ENCODE results near the gene BRSK2. TPM values are rescaled to one million over a fixed set of nuclear protein-coding genes. Genes with fewer than 3 reads are reported as not detected.

BRSK2 gene
- total and polyA plus RNA-seq, 4 donors: 14.1 to 106 (median 56.8) TPM

GRCh38 chr11:1511937-1512496 is 122.3 kb downstream of the BRSK2 start:
- Histone ChIP-seq H3K4me1 (ENCODE audit: control insufficient read depth, insufficient read depth, low read length) (peaks cover 56% of the 10 kb centered on the region), H3K27ac (ENCODE audit: low read depth, low read length) (no peak overlapping the region), H3K36me3 (ENCODE audit: control insufficient read depth, insufficient read depth, low read length) (peaks cover 14% of the 10 kb centered on the region), H3K27me3 (ENCODE audit: control insufficient read depth, insufficient read depth, low read length) (no peaks in the 10 kb centered on the region), H3K9me3 (ENCODE audit: control insufficient read depth, insufficient read depth, low read length) (no peaks in the 10 kb centered on the region), H3K4me3 (ENCODE audit: low read depth, low read length) (no peak overlapping the region)
- DNase-seq (ENCODE audit: low read depth in 4 of 6, low spot score in 6 of 6): no peak
- 88% methylated on average over 9 of the region's 12 CpGs for WGBS (ENCODE audit: insufficient coverage)

Other genes starting within 250 kb of the BRSK2 start
- not detected for gene MUC5AC, start 232.0 kb upstream of the BRSK2 start, total RNA-seq
- gene MUC5AC, start 232.0 kb upstream of the BRSK2 start, polyA plus RNA-seq (ENCODE audit: insufficient read length in 2 of 2): under 1 TPM in 1 of 2 donors, not detected in 1; 0.02 TPM
- under 1 TPM in 1 of 2 donors, not detected in 1; 0.17 TPM for gene MUC5B, start 166.9 kb upstream of the BRSK2 start, total RNA-seq
- under 1 TPM; 0.21 to 0.44 TPM for gene MUC5B, start 166.9 kb upstream of the BRSK2 start, polyA plus RNA-seq (ENCODE audit: insufficient read length in 2 of 2)
- 10 to 100 TPM; 29.0 to 31.6 TPM for gene TOLLIP, start 80.3 kb upstream of the BRSK2 start, total RNA-seq
- gene TOLLIP, start 80.3 kb upstream of the BRSK2 start, polyA plus RNA-seq (ENCODE audit: insufficient read length in 2 of 2): 10 to 100 TPM; 69.9 to 83.4 TPM
- 10 to 100 TPM; 16.0 to 36.3 TPM for gene MOB2, start 96.8 kb downstream of the BRSK2 start, total RNA-seq
- 10 to 100 TPM; 31.1 to 36.4 TPM for gene MOB2, start 96.8 kb downstream of the BRSK2 start, polyA plus RNA-seq (ENCODE audit: insufficient read length in 2 of 2)
- 1 to 10 TPM; 2.9 to 5.6 TPM for gene DUSP8, start 182.3 kb downstream of the BRSK2 start, total RNA-seq
- 10 to 100 TPM; 70.7 to 86.2 TPM for gene DUSP8, start 182.3 kb downstream of the BRSK2 start, polyA plus RNA-seq (ENCODE audit: insufficient read length in 2 of 2)
- not detected for gene KRTAP5-1, start 195.3 kb downstream of the BRSK2 start, total RNA-seq
- 1 to 10 TPM; 2.1 to 5.7 TPM for gene KRTAP5-1, start 195.3 kb downstream of the BRSK2 start, polyA plus RNA-seq (ENCODE audit: insufficient read length in 2 of 2)
- not detected for gene KRTAP5-2, start 208.4 kb downstream of the BRSK2 start, total RNA-seq
- gene KRTAP5-2, start 208.4 kb downstream of the BRSK2 start, polyA plus RNA-seq (ENCODE audit: insufficient read length in 2 of 2): under 1 TPM in 1 of 2 donors, not detected in 1; 0.50 TPM
- gene KRTAP5-3, start 218.5 kb downstream of the BRSK2 start, total RNA-seq: not detected
- not detected for gene KRTAP5-3, start 218.5 kb downstream of the BRSK2 start, polyA plus RNA-seq (ENCODE audit: insufficient read length in 2 of 2)
- not detected for gene KRTAP5-4, start 232.2 kb downstream of the BRSK2 start, total RNA-seq
- under 1 TPM in 1 of 2 donors, not detected in 1; 0.32 TPM for gene KRTAP5-4, start 232.2 kb downstream of the BRSK2 start, polyA plus RNA-seq (ENCODE audit: insufficient read length in 2 of 2)
- gene KRTAP5-5, start 239.8 kb downstream of the BRSK2 start, total RNA-seq: not detected
- gene KRTAP5-5, start 239.8 kb downstream of the BRSK2 start, polyA plus RNA-seq (ENCODE audit: insufficient read length in 2 of 2): not detected